GM23338 (cell line): ENCODE measurements around the gene FGFR2. TPM values are rescaled to one million over a fixed set of nuclear protein-coding genes. Genes with fewer than 3 reads are reported as not detected.

Experiments used
- ATAC-seq: fragments of 200-7000 bp; cut with Tn5 transposase; 3 replicates; pipeline ENCODE4 v1.9.1; 2020
- DNase-seq: peaks from one replicate; pipeline ENCODE4 v3.0.0-alpha.2; 2015; ENCODE audit warnings: low spot score
- H2AFZ ChIP-seq: fragments of 200-600 bp; sonication (generic); 2 replicates; pipeline ENCODE4 v1.8.0; 2016; ENCODE audit warnings: antibody characterized with exemption, mild to moderate bottlenecking, moderate library complexity
- H3F3A ChIP-seq: fragments of 200-600 bp; sonication (generic); replicated peaks from 2 replicates; pipeline ENCODE4 v1.8.0; 2017; ENCODE audit warnings: antibody characterized with exemption, mixed run types, low read depth
- H3K27ac ChIP-seq: fragments of 200-600 bp; sonication (generic); 2 replicates; pipeline ENCODE4 v1.6.1; 2016; ENCODE audit warnings: low read depth
- H3K27me3 ChIP-seq: fragments of 200-600 bp; sonication (generic); 2 replicates; pipeline ENCODE4 v1.8.0; 2016; ENCODE audit warnings: mild to moderate bottlenecking, mixed run types, moderate library complexity; ENCODE audit not compliant: insufficient read depth
- H3K36me3 ChIP-seq: fragments of 200-600 bp; sonication (generic); 2 replicates; pipeline ENCODE4 v1.8.0; 2016; ENCODE audit warnings: mild to moderate bottlenecking; ENCODE audit not compliant: insufficient read depth
- H3K4me1 ChIP-seq: fragments of 200-600 bp; sonication (generic); 2 replicates; pipeline ENCODE4 v1.8.0; 2016; ENCODE audit warnings: mild to moderate bottlenecking, moderate library complexity; ENCODE audit not compliant: insufficient read depth
- H3K4me2 ChIP-seq: fragments of 200-600 bp; sonication (generic); 2 replicates; pipeline ENCODE4 v1.7.1; 2017; ENCODE audit warnings: mixed run types
- H3K4me3 ChIP-seq: fragments of 200-600 bp; sonication (generic); 2 replicates; pipeline ENCODE4 v1.6.1; 2016; ENCODE audit warnings: mixed run types
- H3K79me2 ChIP-seq: fragments of 200-600 bp; sonication (generic); replicated peaks from 2 replicates; pipeline ENCODE4 v1.8.0; 2017; ENCODE audit warnings: mild to moderate bottlenecking; ENCODE audit not compliant: insufficient read depth
- H3K9me2 ChIP-seq: fragments of 200-600 bp; sonication (generic); 2 replicates; pipeline ENCODE4 v1.8.0; 2017; ENCODE audit not compliant: insufficient read depth
- H4K20me1 ChIP-seq: fragments of 200-600 bp; sonication (generic); replicated peaks from 2 replicates; pipeline ENCODE4 v1.8.0; 2017; ENCODE audit warnings: mild to moderate bottlenecking; ENCODE audit not compliant: insufficient read depth
- H3K27ac Mint-ChIP-seq: 2 replicates; pipeline ENCODE4 v1.8.0; 2020; ENCODE audit warnings: inconsistent platforms, mild to moderate bottlenecking, moderate library complexity, mixed read lengths
- H3K27me3 Mint-ChIP-seq: 3 replicates; pipeline ENCODE4 v1.8.0; 2022; ENCODE audit warnings: low read depth, mild to moderate bottlenecking, moderate library complexity, mixed read lengths, inconsistent platforms; ENCODE audit not compliant: insufficient read depth, poor library complexity
- H3K36me3 Mint-ChIP-seq: 3 replicates; pipeline ENCODE4 v1.8.0; 2021; ENCODE audit warnings: low read depth, mild to moderate bottlenecking, inconsistent platforms, moderate library complexity, mixed read lengths
- H3K4me1 Mint-ChIP-seq: 3 replicates; pipeline ENCODE4 v1.8.0; 2020; ENCODE audit warnings: mild to moderate bottlenecking, inconsistent platforms, mixed read lengths
- H3K4me3 Mint-ChIP-seq: 3 replicates; pipeline ENCODE4 v1.8.0; 2021; ENCODE audit warnings: moderate library complexity, mild to moderate bottlenecking, inconsistent platforms, mixed read lengths
- H3K9me3 Mint-ChIP-seq: 3 replicates; pipeline ENCODE4 v1.8.0; 2020; ENCODE audit warnings: moderate library complexity, mild to moderate bottlenecking, inconsistent platforms, mixed read lengths
- CREB1 ChIP-seq: fragments of 250-450 bp; sonication (Bioruptor Pico); IDR thresholded peaks from 2 replicates; pipeline ENCODE4 v1.5.0; 2020; ENCODE audit warnings: low read depth, mild to moderate bottlenecking, moderate library complexity
- CTCF ChIP-seq, 2 experiments: fragments of 200-600 bp in 1 of 2; sonication (generic) in 1 of 2; conservative IDR thresholded peaks; 2 replicates each; pipeline versions ENCODE4 v1.5.1 to v1.6.1; 2016 to 2017; ENCODE audit warnings: antibody characterized with exemption in 2 of 2, low read depth in 2 of 2, mild to moderate bottlenecking in 2 of 2, moderate library complexity in 1 of 2
- EZH2 ChIP-seq: fragments of 200-600 bp; sonication (generic); IDR thresholded peaks from one replicate; pipeline ENCODE4 v1.8.0; 2017; ENCODE audit warnings: antibody characterized with exemption, mild to moderate bottlenecking, low read depth; ENCODE audit not compliant: unreplicated experiment
- EZH2phosphoT487 ChIP-seq: fragments of 200-600 bp; sonication (generic); IDR thresholded peaks from one replicate; pipeline ENCODE4 v1.8.1; 2018; ENCODE audit warnings: antibody characterized with exemption; ENCODE audit not compliant: unreplicated experiment
- JUNB ChIP-seq: IDR thresholded peaks from one replicate; pipeline ENCODE4 v1.6.1; 2016; ENCODE audit warnings: antibody characterized with exemption; ENCODE audit not compliant: unreplicated experiment
- NANOG ChIP-seq: IDR thresholded peaks from 2 replicates; pipeline ENCODE4 v1.6.1; 2016; ENCODE audit warnings: antibody characterized with exemption, borderline replicate concordance
- POLR2AphosphoS5 ChIP-seq: IDR thresholded peaks from 2 replicates; pipeline ENCODE4 v1.6.1; 2016; ENCODE audit warnings: antibody characterized with exemption, low read depth
- ZNF331 ChIP-seq: fragments of 250-450 bp; sonication (Bioruptor Pico); IDR thresholded peaks from 2 replicates; pipeline ENCODE4 v1.5.0; 2020; ENCODE audit warnings: low read depth, mild to moderate bottlenecking, moderate library complexity
- polyA plus RNA-seq: library from polyadenylated mRNA; unstranded; fragments of >200 nt; fragmentation: Nextera tagmentation; extraction: Ambion mirVana; gene quantifications from 2 replicates; pipeline ENCODE4 v1.2.1, GENCODE V29; 2016
- total RNA-seq: library from RNA; depleted of rRNA; stranded (reverse); fragments of >200 nt; shearing (Covaris generic); gene quantifications from 2 replicates; pipeline ENCODE4 v1.2.3, GENCODE V29; 2014
- TF ChIP-seq, protein P1 (sequence below): IDR thresholded peaks from one replicate; pipeline ENCODE4 v1.6.1; 2018; ENCODE audit warnings: antibody characterized with exemption; ENCODE audit not compliant: unreplicated experiment

The FGFR2 gene
- total and polyA plus RNA-seq, 2 experiments from 2014 or later, result 31.1 to 106 TPM

- no peaks in the 10 kb centered on the region for H3K27me3 ChIP-seq
- H3K27ac Mint-ChIP-seq, result no peak overlapping the region
- peaks cover 13% of the 10 kb centered on the region; the same call in 1 of the 2 replicates for H3K4me1 ChIP-seq
- no peaks in the 10 kb centered on the region for H3K9me3 Mint-ChIP-seq
- no peaks in the 10 kb centered on the region for H3K9me2 ChIP-seq
- H3K4me3 ChIP-seq, result no peak overlapping the region
- no peak for TF ChIP-seq ZNF331
- peak in 1 of 2 experiments; percentile 9; a peak in 1 of 4 replicates for TF ChIP-seq CTCF (conservative IDR thresholded peaks at IDR 0.05; ENCODE audit: low read depth in 2 of 2)
- H3K27me3 Mint-ChIP-seq, result no peaks in the 10 kb centered on the region
- H3K4me3 Mint-ChIP-seq, result no peak overlapping the region
- no peaks in the 10 kb centered on the region for H3K36me3 ChIP-seq
- no peak overlapping the region; the same call in 1 of the 2 replicates for H2AFZ ChIP-seq
- no peak overlapping the region for H3K27ac ChIP-seq
- DNase-seq (peak; percentile 13), ATAC-seq (no peak; the same call in 2 of the 3 replicates)
- H4K20me1 ChIP-seq, result no peaks in the 10 kb centered on the region
- H3K4me1 Mint-ChIP-seq, result peaks cover 24% of the 10 kb centered on the region
- H3K4me2 ChIP-seq, result no peak overlapping the region
- no peaks in the 10 kb centered on the region for H3K79me2 ChIP-seq
- H3F3A ChIP-seq, result no peaks in the 10 kb centered on the region
- H3K36me3 Mint-ChIP-seq, result no peaks in the 10 kb centered on the region
These were observed 160.6 kb downstream of the FGFR2 start for GRCh38 chr10:121437596-121437995.

DNA sequence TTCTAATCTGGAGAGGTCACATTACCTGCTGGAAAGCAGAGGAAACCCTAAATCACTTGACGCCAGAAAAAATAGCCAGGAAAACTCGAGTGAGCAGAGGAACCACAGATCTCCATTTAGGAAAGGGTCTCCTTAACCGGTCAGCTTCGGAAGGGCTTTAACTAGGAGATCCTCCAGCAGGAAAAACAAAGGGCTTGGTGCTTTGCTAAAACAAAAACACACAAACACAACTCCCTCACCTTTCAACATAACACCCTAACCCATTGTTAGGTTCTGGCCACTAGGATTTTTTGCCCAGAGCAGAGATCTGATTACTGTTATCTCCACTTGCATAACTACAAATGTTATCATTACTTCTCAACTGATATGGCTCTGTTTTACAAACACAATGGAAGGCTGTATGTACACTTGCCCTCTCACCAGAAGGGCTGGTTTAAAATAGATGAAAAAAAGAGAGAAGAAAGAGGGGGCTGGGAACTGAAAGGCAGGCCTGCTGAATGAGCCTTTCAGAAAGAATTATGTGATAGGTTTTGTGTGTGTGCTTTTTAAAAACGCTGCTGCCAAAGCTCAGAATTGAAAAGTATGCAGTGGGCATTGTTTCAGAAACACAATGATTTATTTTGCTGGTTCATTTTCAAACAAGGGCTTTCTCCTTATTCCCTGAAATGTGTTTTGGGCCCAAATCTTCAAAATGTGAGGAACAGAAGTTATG is 161.5 kb downstream of the FGFR2 start:
- Mint-ChIP-seq H3K4me1 (peaks cover 24% of the 10 kb centered on the region), H3K36me3 (no peaks in the 10 kb centered on the region), H3K4me3 (no peak overlapping the region), H3K27ac (no peak overlapping the region), H3K9me3 (no peaks in the 10 kb centered on the region), H3K27me3 (peaks cover 1% of the 10 kb centered on the region)
- peak overlapping the region; percentile 3; the same call in 1 of the 2 replicates for H2AFZ ChIP-seq
- peaks cover 13% of the 10 kb centered on the region; the same call in 1 of the 2 replicates for H3K4me1 ChIP-seq
- no peaks in the 10 kb centered on the region for H3K27me3 ChIP-seq
- DNase-seq (peak; percentile 11), ATAC-seq (peak; percentile 80)
- H3K79me2 ChIP-seq, result no peaks in the 10 kb centered on the region
- H3K36me3 ChIP-seq, result no peaks in the 10 kb centered on the region
- H3K4me3 ChIP-seq, result no peak overlapping the region
- H3K9me2 ChIP-seq, result no peaks in the 10 kb centered on the region
- no peak overlapping the region for H3K27ac ChIP-seq
- no peak overlapping the region for H3K4me2 ChIP-seq
- H3F3A ChIP-seq, result no peaks in the 10 kb centered on the region
- H4K20me1 ChIP-seq, result no peaks in the 10 kb centered on the region
- TF ChIP-seq CTCF (conservative IDR thresholded peaks at IDR 0.05; ENCODE audit: low read depth in 2 of 2) (no peak), ZNF331 (no peak), POLR2AphosphoS5 (no peak), CREB1 (CRISPR knock-in tag) (no peak), NANOG (no peak), JUNB (no peak), EZH2phosphoT487 (no peak), EZH2 (no peak)
- TF ChIP-seq, protein P1, sequence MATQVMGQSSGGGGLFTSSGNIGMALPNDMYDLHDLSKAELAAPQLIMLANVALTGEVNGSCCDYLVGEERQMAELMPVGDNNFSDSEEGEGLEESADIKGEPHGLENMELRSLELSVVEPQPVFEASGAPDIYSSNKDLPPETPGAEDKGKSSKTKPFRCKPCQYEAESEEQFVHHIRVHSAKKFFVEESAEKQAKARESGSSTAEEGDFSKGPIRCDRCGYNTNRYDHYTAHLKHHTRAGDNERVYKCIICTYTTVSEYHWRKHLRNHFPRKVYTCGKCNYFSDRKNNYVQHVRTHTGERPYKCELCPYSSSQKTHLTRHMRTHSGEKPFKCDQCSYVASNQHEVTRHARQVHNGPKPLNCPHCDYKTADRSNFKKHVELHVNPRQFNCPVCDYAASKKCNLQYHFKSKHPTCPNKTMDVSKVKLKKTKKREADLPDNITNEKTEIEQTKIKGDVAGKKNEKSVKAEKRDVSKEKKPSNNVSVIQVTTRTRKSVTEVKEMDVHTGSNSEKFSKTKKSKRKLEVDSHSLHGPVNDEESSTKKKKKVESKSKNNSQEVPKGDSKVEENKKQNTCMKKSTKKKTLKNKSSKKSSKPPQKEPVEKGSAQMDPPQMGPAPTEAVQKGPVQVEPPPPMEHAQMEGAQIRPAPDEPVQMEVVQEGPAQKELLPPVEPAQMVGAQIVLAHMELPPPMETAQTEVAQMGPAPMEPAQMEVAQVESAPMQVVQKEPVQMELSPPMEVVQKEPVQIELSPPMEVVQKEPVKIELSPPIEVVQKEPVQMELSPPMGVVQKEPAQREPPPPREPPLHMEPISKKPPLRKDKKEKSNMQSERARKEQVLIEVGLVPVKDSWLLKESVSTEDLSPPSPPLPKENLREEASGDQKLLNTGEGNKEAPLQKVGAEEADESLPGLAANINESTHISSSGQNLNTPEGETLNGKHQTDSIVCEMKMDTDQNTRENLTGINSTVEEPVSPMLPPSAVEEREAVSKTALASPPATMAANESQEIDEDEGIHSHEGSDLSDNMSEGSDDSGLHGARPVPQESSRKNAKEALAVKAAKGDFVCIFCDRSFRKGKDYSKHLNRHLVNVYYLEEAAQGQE, result no peak
